IMR-90 (cell line): Measurements from ENCODE around the gene IL23A. TPM values are rescaled to one million over a fixed set of nuclear protein-coding genes. Genes with fewer than 3 reads are reported as not detected.

Source experiments
- ATAC-seq: fragments of 200-7000 bp; cut with Tn5 transposase; 2 replicates; pipeline ENCODE4 v1.9.1; 2020; ENCODE audit warnings: low read depth, mild to moderate bottlenecking, moderate library complexity
- BruUV-seq: library from RNA; stranded (reverse); fragments of 400-500 nt; replicated peaks from 2 replicates; lab custom pipeline; 2021; lab: Mats Ljungman, UMichigan
- CTCF ChIA-PET: fragments of 300-600 bp; formaldehyde crosslinking; extraction: SDS; loops from one replicate; lab custom pipeline; 2021; ENCODE audit warnings: antibody characterized with exemption; lab: Yijun Ruan, JAX
- POLR2A ChIA-PET: fragments of 300-600 bp; sonication (Branson Sonifier 250); formaldehyde crosslinking; loops from one replicate; lab custom pipeline; 2022; ENCODE audit warnings: antibody characterized with exemption; ENCODE audit not compliant: unreplicated experiment; lab: Charles Lee
- DNase-seq: peaks from one replicate; pipeline ENCODE4 v3.0.0; 2013
- H2AFZ ChIP-seq: replicated peaks from 2 replicates; pipeline ENCODE3; 2013; ENCODE audit warnings: low read length, mild to moderate bottlenecking; ENCODE audit not compliant: poor library complexity
- H2AK5ac ChIP-seq: 2 replicates; pipeline ENCODE4 v1.6.1; 2013; ENCODE audit warnings: low read depth, low read length, inconsistent platforms
- H2AK9ac ChIP-seq: replicated peaks from 2 replicates; pipeline ENCODE3; 2013; ENCODE audit warnings: mild to moderate bottlenecking, low read depth, low read length, moderate library complexity; ENCODE audit not compliant: poor library complexity
- H2BK120ac ChIP-seq: 2 replicates; pipeline ENCODE4 v1.6.1; 2013; ENCODE audit warnings: low read depth, low read length, inconsistent platforms
- H2BK15ac ChIP-seq: 3 replicates; pipeline ENCODE4 v1.6.1; 2013; ENCODE audit warnings: low read depth, low read length, inconsistent platforms
- H2BK20ac ChIP-seq: 2 replicates; pipeline ENCODE4 v1.6.1; 2013; ENCODE audit warnings: low read depth, mild to moderate bottlenecking, inconsistent platforms, low read length, moderate library complexity
- H2BK5ac ChIP-seq: 2 replicates; pipeline ENCODE4 v1.6.1; 2013; ENCODE audit warnings: mild to moderate bottlenecking, low read depth, low read length, inconsistent platforms; ENCODE audit not compliant: poor library complexity, severe bottlenecking
- H3K14ac ChIP-seq: replicated peaks from 2 replicates; pipeline ENCODE4 v1.6.1; 2013; ENCODE audit warnings: low read depth, low read length, inconsistent platforms
- H3K18ac ChIP-seq: 2 replicates; pipeline ENCODE4 v1.6.1; 2013; ENCODE audit warnings: low read depth, low read length, control low read depth
- H3K23ac ChIP-seq: 2 replicates; pipeline ENCODE4 v1.6.1; 2013; ENCODE audit warnings: low read depth, low read length, inconsistent platforms
- H3K27ac ChIP-seq: 2 replicates; pipeline ENCODE4 v1.5.1; 2013; ENCODE audit warnings: mild to moderate bottlenecking, control low read depth, low read length; ENCODE audit not compliant: insufficient read depth
- H3K27me3 ChIP-seq: 2 replicates; pipeline ENCODE4 v1.6.1; 2013; ENCODE audit warnings: low read length; ENCODE audit not compliant: control insufficient read depth, insufficient read depth
- H3K36me3 ChIP-seq: 2 replicates; pipeline ENCODE4 v1.6.1; 2013; ENCODE audit warnings: low read length, mixed read lengths; ENCODE audit not compliant: control insufficient read depth, insufficient read depth
- H3K4ac ChIP-seq: 2 replicates; pipeline ENCODE4 v1.6.1; 2013; ENCODE audit warnings: low read depth, low read length, inconsistent platforms
- H3K4me1 ChIP-seq: 2 replicates; pipeline ENCODE4 v1.6.1; 2013; ENCODE audit warnings: low read length, mixed read lengths; ENCODE audit not compliant: control insufficient read depth, insufficient read depth
- H3K4me2 ChIP-seq: 2 replicates; pipeline ENCODE4 v1.6.1; 2013; ENCODE audit warnings: low read depth, mild to moderate bottlenecking, control low read depth, low read length, moderate library complexity
- H3K4me3 ChIP-seq: 2 replicates; pipeline ENCODE4 v1.5.1; 2013; ENCODE audit warnings: low read depth, mild to moderate bottlenecking, control low read depth, low read length, moderate library complexity; ENCODE audit not compliant: insufficient read depth
- H3K56ac ChIP-seq: 2 replicates; pipeline ENCODE4 v1.6.1; 2013; ENCODE audit warnings: low read length, inconsistent platforms; ENCODE audit not compliant: insufficient read depth; ENCODE audit errors: extremely low read depth
- H3K79me1 ChIP-seq, 2 experiments: 2 replicates each; pipeline ENCODE4 v1.6.1; 2013; ENCODE audit warnings: low read length in 2 of 2, inconsistent platforms in 1 of 2, low read depth in 1 of 2
- H3K9ac ChIP-seq: 2 replicates; pipeline ENCODE4 v1.6.1; 2013; ENCODE audit warnings: low read depth, low read length, control low read depth
- H3K9me1 ChIP-seq: 2 replicates; pipeline ENCODE4 v1.6.1; 2013; ENCODE audit warnings: low read length, inconsistent platforms; ENCODE audit not compliant: insufficient read depth
- H3K9me3 ChIP-seq: 2 replicates; pipeline ENCODE4 v1.6.1; 2013; ENCODE audit warnings: low read length; ENCODE audit not compliant: control insufficient read depth, insufficient read depth
- H4K20me1 ChIP-seq: 2 replicates; pipeline ENCODE4 v1.6.1; 2013; ENCODE audit warnings: low read length, inconsistent platforms; ENCODE audit not compliant: insufficient read depth
- H4K5ac ChIP-seq: 2 replicates; pipeline ENCODE4 v1.6.1; 2013; ENCODE audit warnings: mild to moderate bottlenecking, low read depth, low read length, control low read depth
- H4K8ac ChIP-seq, 2 experiments: 2 replicates each; pipeline ENCODE4 v1.6.1; 2013; ENCODE audit warnings: low read depth in 2 of 2, low read length in 2 of 2, control low read depth in 1 of 2, inconsistent platforms in 1 of 2
- H4K91ac ChIP-seq: 2 replicates; pipeline ENCODE4 v1.6.1; 2013; ENCODE audit warnings: low read depth, low read length, inconsistent platforms; ENCODE audit not compliant: insufficient read depth
- BHLHE40 ChIP-seq: fragments of 150-350 bp; IDR thresholded peaks from 2 replicates; pipeline ENCODE4 v1.6.1; 2016; ENCODE audit warnings: mild to moderate bottlenecking, low read depth, low read length
- CEBPB ChIP-seq: IDR thresholded peaks from 2 replicates; pipeline ENCODE4 v1.6.1; 2012; ENCODE audit warnings: low read depth, low read length, improper control_type of control experiment
- CTCF ChIP-seq: conservative IDR thresholded peaks from 2 replicates; pipeline ENCODE4 v1.5.1; 2012; ENCODE audit warnings: mild to moderate bottlenecking, low read depth, low read length, improper control_type of control experiment
- FOS ChIP-seq: fragments of 150-350 bp; IDR thresholded peaks from 2 replicates; pipeline ENCODE4 v1.6.1; 2016; ENCODE audit warnings: low read depth, low read length
- MAFK ChIP-seq: IDR thresholded peaks from 2 replicates; pipeline ENCODE4 v1.6.1; 2012; ENCODE audit warnings: low read depth, low read length, improper control_type of control experiment
- NFE2L2 ChIP-seq: fragments of 150-350 bp; IDR thresholded peaks from 2 replicates; pipeline ENCODE4 v1.6.1; 2016; ENCODE audit warnings: low read depth, mild to moderate bottlenecking, low read length
- POLR2A ChIP-seq: IDR thresholded peaks from 2 replicates; pipeline ENCODE4 v1.6.1; 2012; ENCODE audit warnings: mild to moderate bottlenecking, low read depth, low read length
- RAD21 ChIP-seq: IDR thresholded peaks from 2 replicates; pipeline ENCODE4 v1.6.1; 2012; ENCODE audit warnings: low read length, improper control_type of control experiment
- RCOR1 ChIP-seq: IDR thresholded peaks from 2 replicates; pipeline ENCODE4 v1.6.1; 2012; ENCODE audit warnings: mild to moderate bottlenecking, low read length, improper control_type of control experiment; ENCODE audit not compliant: insufficient replicate concordance
- SMC3 ChIP-seq: fragments of 150-350 bp; IDR thresholded peaks from 2 replicates; pipeline ENCODE4 v1.6.1; 2016; ENCODE audit warnings: low read depth, mild to moderate bottlenecking, antibody characterized with exemption, low read length, moderate library complexity
- WGBS, 2 experiments: methylation state at CpG; one replicate each; pipeline versions ENCODE4 v1.1.5 to v1.1.7; 2013; ENCODE audit warnings: missing lambda C conversion rate in 2 of 2; ENCODE audit not compliant: insufficient read length in 1 of 2; ENCODE audit errors: extremely low coverage in 2 of 2; 5-methylcytosine and 5-hydroxymethylcytosine counted together
- dilution Hi-C: fragments of 300-500 bp; cut with HindIII; formaldehyde crosslinking; loops from one replicate; pipeline ENCODE4 v1.14.3; 2018; ENCODE audit warnings: low sequenced_read_pairs; ENCODE audit not compliant: unreplicated experiment
- in situ Hi-C: fragments of 300-500 bp; cut with MboI; formaldehyde crosslinking; loops from 3 replicates; pipeline ENCODE4 v1.14.3; 2019; ENCODE audit warnings: low sequenced_read_pairs, inconsistent platforms, mixed read lengths
- intact Hi-C: fragments of 100-400 bp; cut with micrococcal nuclease; formaldehyde crosslinking; loops from 2 replicates; pipeline ENCODE4 v1.10.0; 2022
- polyA plus RNA-seq, 3 experiments: library from polyadenylated mRNA; depleted of rRNA; stranded (reverse); fragments of >200 nt; gene quantifications; 2 replicates each; pipeline ENCODE4 v1.2.3, GENCODE V29; 2012; ENCODE audit warnings: low replicate concordance in 1 of 3
- total RNA-seq: library from RNA; depleted of rRNA; stranded (reverse); fragments of >200 nt; gene quantifications from 2 replicates; pipeline ENCODE4 v1.2.3, GENCODE V29; 2012
- TF ChIP-seq, protein P1 (sequence below): fragments of 150-350 bp; IDR thresholded peaks from 2 replicates; pipeline ENCODE4 v1.6.1; 2017; ENCODE audit warnings: mild to moderate bottlenecking, antibody characterized with exemption, low read length, low read depth

The IL23A gene
- total and polyA plus RNA-seq, 2 of the 4 experiments (the other 2 are of a cell fraction): 0.55 TPM; not detected in 1

GRCh38 chr12:56326533-56326932 lies 12.2 kb upstream of the IL23A start:
- Histone ChIP-seq H3K14ac (no peak overlapping the region), H3K4me1 (no peaks in the 10 kb centered on the region), H2BK20ac (no peak overlapping the region), H4K91ac (no peak overlapping the region), H3K4me2 (no peak overlapping the region), H2BK5ac (no peak overlapping the region), H3K56ac (no peak overlapping the region), H4K20me1 (no peaks in the 10 kb centered on the region), H3K9ac (no peak overlapping the region), H3K79me1 (no peaks in the 10 kb centered on the region), H3K9me1 (no peaks in the 10 kb centered on the region), H3K4ac (no peak overlapping the region), H2AK9ac (no peak overlapping the region), H2BK15ac (no peak overlapping the region), H3K4me3 (no peak overlapping the region), H4K8ac (no peak overlapping the region), H3K27me3 (no peaks in the 10 kb centered on the region), H3K23ac (no peak overlapping the region), H2BK120ac (no peak overlapping the region), H3K9me3 (no peaks in the 10 kb centered on the region), H4K5ac (no peak overlapping the region), H2AK5ac (no peak overlapping the region), H3K27ac (no peak overlapping the region), H2AFZ (no peak overlapping the region), H3K18ac (no peak overlapping the region), H3K36me3 (peaks cover 35% of the 10 kb centered on the region)
- in situ Hi-C loops: no loop called here
- POLR2A ChIA-PET: no interaction called here
- BruUV-seq: no TSS peak
- ATAC-seq (no peak), DNase-seq (no peak)
- dilution Hi-C loops: no loop called here
- TF ChIP-seq MAFK: no peak
- no peak for TF ChIP-seq POLR2A
- TF ChIP-seq RCOR1: no peak
- TF ChIP-seq RAD21: no peak
- no peak for TF ChIP-seq CEBPB
- TF ChIP-seq SMC3: no peak
- TF ChIP-seq, protein P1, sequence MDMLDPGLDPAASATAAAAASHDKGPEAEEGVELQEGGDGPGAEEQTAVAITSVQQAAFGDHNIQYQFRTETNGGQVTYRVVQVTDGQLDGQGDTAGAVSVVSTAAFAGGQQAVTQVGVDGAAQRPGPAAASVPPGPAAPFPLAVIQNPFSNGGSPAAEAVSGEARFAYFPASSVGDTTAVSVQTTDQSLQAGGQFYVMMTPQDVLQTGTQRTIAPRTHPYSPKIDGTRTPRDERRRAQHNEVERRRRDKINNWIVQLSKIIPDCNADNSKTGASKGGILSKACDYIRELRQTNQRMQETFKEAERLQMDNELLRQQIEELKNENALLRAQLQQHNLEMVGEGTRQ: no peak
- no peak for TF ChIP-seq FOS
- TF ChIP-seq BHLHE40: no peak
- TF ChIP-seq CTCF: no peak
- TF ChIP-seq NFE2L2: no peak
- WGBS, 2 experiments: no CpG with 5 or more reads among the region's 6 CpGs
- CTCF ChIA-PET: no interaction called here
- intact Hi-C loops: no loop called here
